GM12891 (cell line): ENCODE results near the gene PCDHGA5.

Experiments
- POLR2AphosphoS5 ChIP-seq: IDR thresholded peaks from 2 replicates; pipeline ENCODE4 v1.6.1; 2011; ENCODE audit warnings: low read depth, low read length, control low read depth
- SPI1 ChIP-seq: IDR thresholded peaks from 2 replicates; pipeline ENCODE4 v1.6.1; 2011; ENCODE audit warnings: low read depth, low read length, control low read depth
- TAF1 ChIP-seq: IDR thresholded peaks from 2 replicates; pipeline ENCODE4 v1.6.1; 2011; ENCODE audit warnings: low read depth, low read length, control low read depth

DNA sequence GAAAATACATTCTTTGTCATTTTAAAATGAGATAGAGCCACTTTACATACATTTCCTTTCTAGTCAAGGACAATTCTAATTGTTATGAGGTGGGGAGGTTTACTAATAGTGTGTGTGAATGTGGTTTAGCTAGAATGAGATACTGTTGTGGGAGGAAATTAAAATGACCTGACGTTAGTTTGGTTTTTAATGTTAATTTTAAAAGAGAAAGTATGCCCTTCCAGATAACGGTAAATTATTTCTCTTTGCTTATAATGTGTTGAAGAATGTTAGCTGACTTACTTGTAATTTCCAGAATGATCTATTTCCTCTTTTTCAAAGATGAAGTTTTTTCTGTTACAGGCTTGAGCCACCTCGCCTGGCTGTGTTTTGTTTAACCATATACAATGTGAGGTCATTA is 41.7 kb upstream of the PCDHGA5 start:
- TF ChIP-seq POLR2AphosphoS5 = no peak
- TF ChIP-seq SPI1 = 0 out of 2 replicates have a peak, but pooled peaks have one; percentile 24
- TF ChIP-seq TAF1 = no peak
